Transverse colon (tissue), 4 donors: ENCODE results near the gene TJAP1. TPM values are rescaled to one million over a fixed set of nuclear protein-coding genes. Genes with fewer than 3 reads are reported as not detected.

ENCODE experiments used
- DNase-seq: peaks from one replicate; pipeline ENCODE4 v3.0.0-alpha.2; 2019
- H3K27ac ChIP-seq, 4 donors: fragments of 200-600 bp; sonication (generic); 2 replicates each; pipeline ENCODE4 v1.5.1; 2016 to 2018; ENCODE audit warnings: inconsistent platforms in 4 of 4
- H3K27me3 ChIP-seq: fragments of 200-600 bp; sonication (generic); 2 replicates; pipeline ENCODE4 v1.5.1; 2017; ENCODE audit warnings: inconsistent platforms
- H3K36me3 ChIP-seq, 4 donors: fragments of 200-600 bp; sonication (generic); 2 replicates each; pipeline ENCODE4 v1.5.1; 2017 to 2019; ENCODE audit warnings: inconsistent platforms in 4 of 4
- H3K4me1 ChIP-seq, 4 donors: fragments of 200-600 bp; sonication (generic); 2 replicates each; pipeline ENCODE4 v1.5.1; 2017 to 2020; ENCODE audit warnings: inconsistent platforms in 4 of 4
- H3K4me3 ChIP-seq, 4 donors: fragments of 200-600 bp; sonication (generic); 1 replicate in 1 of 4; 2 replicates in 3 of 4; pipeline versions ENCODE4 v1.5.1 to v1.6.1; 2017 to 2019; ENCODE audit warnings: inconsistent platforms in 4 of 4
- H3K9me3 ChIP-seq, 2 donors: fragments of 200-600 bp; sonication (generic); 2 replicates each; pipeline ENCODE4 v1.5.1; 2017 to 2019; ENCODE audit warnings: inconsistent platforms in 2 of 2
- EP300 ChIP-seq: sonication (generic); formaldehyde crosslinking; IDR thresholded peaks from one replicate; pipeline ENCODE4 v1.6.1; 2017; ENCODE audit warnings: antibody characterized with exemption, low read depth
- POLR2A ChIP-seq: fragments of 450-650 bp; IDR thresholded peaks from one replicate; pipeline ENCODE4 v1.6.1; 2016; ENCODE audit warnings: antibody characterized with exemption, mild to moderate bottlenecking, moderate library complexity
- POLR2AphosphoS5 ChIP-seq, 3 donors: sonication (generic); formaldehyde crosslinking; IDR thresholded peaks; one replicate each; pipeline ENCODE4 v1.6.1; 2016; ENCODE audit warnings: antibody characterized with exemption in 3 of 3
- WGBS, 2 donors: methylation state at CpG; one replicate each; pipeline ENCODE4 v1.1.5; 2018; ENCODE audit warnings: low coverage in 1 of 2; 5-methylcytosine and 5-hydroxymethylcytosine counted together
- in situ Hi-C, 4 donors: fragments of 200-750 bp; cut with MboI; loops; one replicate each; pipeline versions ENCODE4 v1.15.0 to v1.15.1; 2017; ENCODE audit warnings: low sequenced_read_pairs in 3 of 4, low pct_ligation_motif_present in 1 of 4, low pct_unique_long_range_greater_than_20kb in 1 of 4
- intact Hi-C: fragments of 100-400 bp; cut with DNase I; formaldehyde crosslinking; loops from one replicate; pipeline ENCODE4 v1.15.1; 2023; ENCODE audit warnings: low total_unique reads
- total RNA-seq, 4 donors: library from RNA; depleted of rRNA; stranded (reverse); fragments of >200 nt; gene quantifications; one replicate each; pipeline ENCODE4 v1.1.0, GENCODE V29; 2016
- TF ChIP-seq, protein P1 (sequence below), 5 experiments: fragments of 200-600 bp in 3 of 5; fragments of 450-650 bp in 2 of 5; sonication (generic) in 3 of 5; IDR thresholded peaks; 1 replicate in 2 of 5; 2 replicates in 3 of 5; pipeline ENCODE4 v1.5.1; 2016 to 2017; ENCODE audit warnings: antibody characterized with exemption in 5 of 5, inconsistent platforms in 3 of 5, mild to moderate bottlenecking in 2 of 5, moderate library complexity in 1 of 5

Gene TJAP1
- total RNA-seq, 4 donors from 2014 or later = 10.9 to 22.4 (median 17.9) TPM

DNA sequence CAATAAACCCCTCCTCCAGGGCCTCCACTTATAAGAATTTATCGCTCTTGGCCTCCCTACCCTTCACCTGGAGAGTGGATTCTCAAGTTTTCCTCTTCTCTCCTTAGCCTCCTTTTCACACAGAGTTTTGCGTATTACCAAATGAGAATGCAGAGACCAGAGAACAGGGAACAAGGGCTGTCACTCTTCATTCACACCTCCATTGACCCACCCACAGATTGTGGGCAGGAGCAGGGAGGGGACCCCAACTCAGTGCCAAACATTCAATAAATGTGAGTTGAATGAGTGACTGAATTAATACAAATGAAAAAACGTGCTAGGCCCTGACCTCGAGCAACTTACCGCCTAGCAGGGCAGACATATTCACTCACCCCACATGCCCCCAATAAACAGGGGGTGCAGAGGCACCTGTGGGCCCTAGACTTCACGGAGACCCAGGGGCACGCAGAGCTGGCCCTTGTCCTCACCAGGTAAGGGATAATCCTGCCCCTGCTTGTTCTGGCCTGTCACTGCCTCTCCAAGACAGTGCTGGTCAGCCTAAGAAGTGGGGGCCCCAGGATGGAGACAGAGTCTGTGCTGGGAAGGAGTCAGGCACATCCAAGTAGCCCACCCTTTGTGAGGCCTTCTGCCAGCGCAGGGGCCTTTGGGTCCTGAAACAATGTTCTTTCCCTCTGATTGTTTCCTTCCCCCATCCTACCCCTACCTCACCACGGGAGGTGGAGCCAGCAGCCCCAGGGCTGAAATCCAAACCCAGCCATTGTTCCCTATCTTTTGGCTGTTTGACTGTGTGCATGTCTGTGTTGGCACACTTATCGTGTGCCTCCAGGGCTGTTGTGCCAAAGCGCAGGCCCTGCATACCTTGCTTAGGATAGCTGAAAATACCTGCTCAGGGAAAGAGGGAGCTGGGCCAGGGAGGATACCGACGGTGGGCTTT lies 8.4 kb upstream of the TJAP1 start:
- intact Hi-C loops (no loop called here), in situ Hi-C loops (no loop called here)
- 83 to 100% methylated on average over 2 to 13 of the region's 13 CpGs for WGBS, 2 donors
- DNase-seq = no peak
- H3K9me3 ChIP-seq = no peaks in the 10 kb centered on the region
- no peaks in the 10 kb centered on the region for H3K36me3 ChIP-seq
- H3K4me3 ChIP-seq = no peak overlapping the region
- H3K27me3 ChIP-seq = peaks cover 23% of the 10 kb centered on the region
- H3K4me1 ChIP-seq = no peaks in the 10 kb centered on the region
- no peak overlapping the region for H3K27ac ChIP-seq
- TF ChIP-seq POLR2A = no peak
- TF ChIP-seq, protein P1, sequence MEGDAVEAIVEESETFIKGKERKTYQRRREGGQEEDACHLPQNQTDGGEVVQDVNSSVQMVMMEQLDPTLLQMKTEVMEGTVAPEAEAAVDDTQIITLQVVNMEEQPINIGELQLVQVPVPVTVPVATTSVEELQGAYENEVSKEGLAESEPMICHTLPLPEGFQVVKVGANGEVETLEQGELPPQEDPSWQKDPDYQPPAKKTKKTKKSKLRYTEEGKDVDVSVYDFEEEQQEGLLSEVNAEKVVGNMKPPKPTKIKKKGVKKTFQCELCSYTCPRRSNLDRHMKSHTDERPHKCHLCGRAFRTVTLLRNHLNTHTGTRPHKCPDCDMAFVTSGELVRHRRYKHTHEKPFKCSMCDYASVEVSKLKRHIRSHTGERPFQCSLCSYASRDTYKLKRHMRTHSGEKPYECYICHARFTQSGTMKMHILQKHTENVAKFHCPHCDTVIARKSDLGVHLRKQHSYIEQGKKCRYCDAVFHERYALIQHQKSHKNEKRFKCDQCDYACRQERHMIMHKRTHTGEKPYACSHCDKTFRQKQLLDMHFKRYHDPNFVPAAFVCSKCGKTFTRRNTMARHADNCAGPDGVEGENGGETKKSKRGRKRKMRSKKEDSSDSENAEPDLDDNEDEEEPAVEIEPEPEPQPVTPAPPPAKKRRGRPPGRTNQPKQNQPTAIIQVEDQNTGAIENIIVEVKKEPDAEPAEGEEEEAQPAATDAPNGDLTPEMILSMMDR (IDR thresholded peaks at IDR 0.05) = no peak
- no peak for TF ChIP-seq EP300
- TF ChIP-seq POLR2AphosphoS5 (IDR thresholded peaks at IDR 0.05) = no peak

DNA sequence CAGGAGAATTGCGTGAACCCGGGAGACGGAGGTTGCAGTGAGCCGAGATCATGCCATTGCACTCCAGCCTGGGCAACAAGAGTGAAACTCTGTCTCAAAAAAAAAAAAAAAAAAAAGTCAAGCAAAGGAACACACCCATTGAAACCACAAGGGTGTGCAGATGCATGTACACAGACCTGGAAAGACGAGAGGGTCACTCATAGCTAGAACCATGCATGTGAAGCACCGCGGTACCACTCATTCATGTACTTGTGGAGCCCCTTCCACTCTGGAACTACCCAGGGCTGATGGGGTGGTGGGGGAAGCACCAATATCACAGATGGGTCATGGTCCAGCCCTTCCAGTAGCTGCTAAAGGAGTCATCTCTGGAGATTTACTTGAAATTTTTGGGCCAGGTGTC lies 7.4 kb upstream of the TJAP1 start:
- intact Hi-C loops = no loop called here
- in situ Hi-C loops = no loop called here
- no peaks in the 10 kb centered on the region for H3K36me3 ChIP-seq
- DNase-seq = no peak
- H3K9me3 ChIP-seq = no peaks in the 10 kb centered on the region
- no peak overlapping the region for H3K4me3 ChIP-seq
- WGBS, 2 donors = 90% methylated on average over 7 of the region's 7 CpGs; no CpG with 5 or more reads in 1 of the 2 donors
- H3K27ac ChIP-seq = no peak overlapping the region
- peaks cover 19% of the 10 kb centered on the region for H3K27me3 ChIP-seq
- TF ChIP-seq, protein P1 (IDR thresholded peaks at IDR 0.05) = no peak
- TF ChIP-seq EP300 (no peak), POLR2AphosphoS5 (IDR thresholded peaks at IDR 0.05) (no peak), POLR2A (no peak)
- H3K4me1 ChIP-seq = no peaks in the 10 kb centered on the region

DNA sequence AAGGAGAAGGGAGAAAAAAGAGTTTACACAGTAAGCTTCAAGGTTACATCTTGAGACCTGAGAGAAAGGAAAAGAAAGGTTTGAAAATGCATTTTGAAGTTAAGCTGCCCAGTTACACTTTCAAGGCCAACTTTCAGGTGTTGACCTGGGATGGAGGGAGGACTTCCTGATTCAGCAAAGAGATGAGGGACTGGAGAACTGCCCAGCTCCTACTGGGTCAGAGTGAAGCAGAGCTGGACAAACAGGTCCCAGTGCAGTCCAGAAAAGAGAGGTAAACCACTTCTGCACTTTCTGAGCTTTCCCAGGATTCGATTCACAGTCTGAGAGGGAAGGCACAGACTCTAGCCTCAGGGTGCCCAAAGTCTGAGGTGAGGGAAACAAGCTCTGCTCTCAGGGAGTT lies 6.0 kb upstream of the TJAP1 start:
- intact Hi-C loops = no loop called here
- Histone ChIP-seq H3K36me3 (no peaks in the 10 kb centered on the region), H3K9me3 (no peaks in the 10 kb centered on the region), H3K27me3 (peaks cover 8% of the 10 kb centered on the region), H3K4me3 (no peak overlapping the region), H3K4me1 (no peaks in the 10 kb centered on the region), H3K27ac (no peak overlapping the region)
- in situ Hi-C loops = no loop called here
- no peak for DNase-seq
- TF ChIP-seq EP300 (no peak), POLR2A (no peak), POLR2AphosphoS5 (IDR thresholded peaks at IDR 0.05) (no peak)
- TF ChIP-seq, protein P1 (IDR thresholded peaks at IDR 0.05) = no peak
- WGBS, 2 donors = 57% methylated on average over 1 of the region's 1 CpG; no CpG with 5 or more reads in 1 of the 2 donors

DNA sequence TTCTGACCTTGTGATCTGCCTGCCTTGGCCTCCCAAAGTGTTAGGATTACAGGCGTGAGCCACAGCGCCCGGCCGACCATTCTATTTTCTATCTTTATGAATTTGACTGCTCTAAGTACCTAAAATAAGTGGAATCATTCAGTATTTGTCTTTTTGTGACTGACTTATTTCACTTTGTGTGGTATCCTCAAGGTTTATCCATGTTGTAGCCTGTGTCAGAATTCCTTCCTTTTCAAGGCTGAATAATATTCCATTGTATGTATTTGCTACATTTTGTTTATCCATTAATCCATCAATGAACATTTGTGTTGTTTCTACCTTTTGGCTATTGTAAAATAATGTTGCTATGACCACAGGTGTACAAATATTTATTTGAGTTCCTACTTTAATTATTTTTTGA lies 4.9 kb upstream of the TJAP1 start:
- Histone ChIP-seq H3K9me3 (no peaks in the 10 kb centered on the region), H3K27me3 (peaks cover 5% of the 10 kb centered on the region), H3K36me3 (no peaks in the 10 kb centered on the region), H3K27ac (no peak overlapping the region), H3K4me3 (no peak overlapping the region), H3K4me1 (peaks cover 0 to 6% (median 2%) of the 10 kb centered on the region in 4 donors)
- intact Hi-C loops (no loop called here), in situ Hi-C loops (no loop called here)
- TF ChIP-seq EP300 (no peak), POLR2A (no peak), POLR2AphosphoS5 (IDR thresholded peaks at IDR 0.05) (no peak)
- TF ChIP-seq, protein P1 (IDR thresholded peaks at IDR 0.05) = no peak
- WGBS, 2 donors = 96 to 100% methylated on average over 2 to 4 of the region's 4 CpGs
- no peak for DNase-seq
